HepG2 (cell line): ENCODE data around the gene CASD1. TPM values are rescaled to one million over a fixed set of nuclear protein-coding genes. Genes with fewer than 3 reads are reported as not detected.

Experiments used
- ATAC-seq: fragments of 200-7000 bp; cut with Tn5 transposase; 3 replicates; pipeline ENCODE4 v1.9.1; 2020; ENCODE audit warnings: mild to moderate bottlenecking, moderate library complexity
- BruUV-seq: library from RNA; stranded (reverse); fragments of 400-500 nt; replicated peaks from 2 replicates; lab custom pipeline; 2021; lab: Mats Ljungman, UMichigan
- CTCF ChIA-PET: fragments of 300-600 bp; formaldehyde crosslinking; extraction: SDS; loops from one replicate; lab custom pipeline; 2021; ENCODE audit warnings: low total read pairs, inconsistent platforms, low intra/inter-chr PET ratio; lab: Yijun Ruan, JAX
- POLR2A ChIA-PET: fragments of 350-600 bp; sonication (Branson Sonifier 250); formaldehyde crosslinking; loops from one replicate; lab custom pipeline; 2020; ENCODE audit warnings: antibody characterized with exemption, inconsistent platforms; lab: Yijun Ruan, JAX
- DNase-seq: peaks from one replicate; pipeline ENCODE4 v3.0.0-alpha.2; 2015; ENCODE audit warnings: low spot score
- FAIRE-seq: peaks from 3 replicates; lab custom pipeline; 2011; peaks lifted over from hg19 to GRCh38; lab: Jason Lieb, UNC
- H2AFZ ChIP-seq: one replicate; pipeline ENCODE4 v1.6.1; 2011; ENCODE audit warnings: low read length, inconsistent platforms
- H3K27ac ChIP-seq: fragments of 300-600 bp; 3 replicates; pipeline ENCODE4 v1.8.0; 2011; ENCODE audit warnings: mixed run types, mild to moderate bottlenecking, mixed read lengths, low read length, inconsistent platforms; ENCODE audit not compliant: insufficient read depth; ENCODE audit errors: extremely low read length
- H3K27me3 ChIP-seq, 2 experiments: fragments of 200-600 bp in 1 of 2; 2 replicates in 1 of 2; 3 replicates in 1 of 2; pipeline versions ENCODE4 v1.6.0 to v1.8.0; 2011; ENCODE audit warnings: low read length in 2 of 2, mild to moderate bottlenecking in 2 of 2, moderate library complexity in 2 of 2, inconsistent platforms in 1 of 2; ENCODE audit not compliant: insufficient read depth in 2 of 2, control insufficient read depth in 1 of 2
- H3K36me3 ChIP-seq, 2 experiments: fragments of 200-600 bp in 1 of 2; replicated peaks in 1 of 2; 2 replicates in 1 of 2; 3 replicates in 1 of 2; pipeline versions ENCODE4 v1.5.1 to v1.8.0; 2011; ENCODE audit warnings: low read length in 2 of 2, inconsistent platforms in 1 of 2; ENCODE audit not compliant: insufficient read depth in 2 of 2, control insufficient read depth in 1 of 2
- H3K4me1 ChIP-seq: 2 replicates; pipeline ENCODE4 v1.5.1; 2012; ENCODE audit warnings: low read length, inconsistent platforms; ENCODE audit not compliant: insufficient read depth
- H3K4me2 ChIP-seq: 2 replicates; pipeline ENCODE4 v1.6.0; 2011; ENCODE audit warnings: low read depth, low read length, inconsistent platforms
- H3K4me3 ChIP-seq, 3 experiments: fragments of 200-600 bp in 1 of 3; sonication (generic), shearing (Covaris generic) in 1 of 3; replicated peaks in 1 of 3; 2 replicates each; pipeline ENCODE4 v1.5.1; 2011 to 2016; ENCODE audit warnings: low read length in 3 of 3, inconsistent platforms in 2 of 3, low read depth in 2 of 3, mild to moderate bottlenecking in 2 of 3, control low read depth in 1 of 3, mixed read lengths in 1 of 3; ENCODE audit not compliant: insufficient read depth in 1 of 3
- H3K79me2 ChIP-seq: one replicate; pipeline ENCODE4 v1.6.1; 2011; ENCODE audit warnings: low read length, inconsistent platforms; ENCODE audit not compliant: insufficient read depth
- H3K9ac ChIP-seq: 2 replicates; pipeline ENCODE4 v1.6.0; 2011; ENCODE audit warnings: mild to moderate bottlenecking, low read depth, low read length, inconsistent platforms; ENCODE audit not compliant: insufficient read depth
- H3K9me3 ChIP-seq: 2 replicates; pipeline ENCODE4 v1.5.1; 2012; ENCODE audit warnings: mild to moderate bottlenecking, low read length
- H4K20me1 ChIP-seq: 2 replicates; pipeline ENCODE4 v1.6.0; 2011; ENCODE audit warnings: inconsistent platforms, mild to moderate bottlenecking, low read length, moderate library complexity; ENCODE audit not compliant: insufficient read depth
- AHR ChIP-seq: IDR thresholded peaks from 2 replicates; pipeline ENCODE4 v1.6.1; 2018; ENCODE audit warnings: missing genetic modification reagents, missing compliant biosample characterization
- ETV5 ChIP-seq: IDR thresholded peaks from 2 replicates; pipeline ENCODE4 v1.6.1; 2018; ENCODE audit warnings: missing biosample characterization, missing genetic modification reagents, inconsistent platforms, borderline replicate concordance
- GMEB2 ChIP-seq: IDR thresholded peaks from 2 replicates; pipeline ENCODE4 v1.6.1; 2016; ENCODE audit warnings: missing biosample characterization, missing genetic modification reagents, low read depth
- GPBP1L1 ChIP-seq: sonication (generic); formaldehyde crosslinking; IDR thresholded peaks from 2 replicates; pipeline ENCODE4 v1.5.0; 2020; ENCODE audit warnings: mild to moderate bottlenecking, missing genetic modification reagents
- ZNF512 ChIP-seq: sonication (generic); formaldehyde crosslinking; IDR thresholded peaks from 2 replicates; pipeline ENCODE4 v1.4.0; 2020; ENCODE audit warnings: mild to moderate bottlenecking, missing genetic modification reagents
- ZNF687 ChIP-seq: sonication (generic); formaldehyde crosslinking; IDR thresholded peaks from 2 replicates; pipeline ENCODE4 v1.5.1; 2020; ENCODE audit warnings: mild to moderate bottlenecking, missing genetic modification reagents, moderate library complexity
- ZNF768 ChIP-seq: sonication (generic); formaldehyde crosslinking; IDR thresholded peaks from 2 replicates; pipeline ENCODE4 v1.4.0; 2020; ENCODE audit warnings: missing genetic modification reagents
- WGBS: methylation state at CpG from one replicate; pipeline ENCODE4 v1.1.6; 2017; ENCODE audit warnings: low lambda C conversion rate; 5-methylcytosine and 5-hydroxymethylcytosine counted together
- in situ Hi-C: cut with HindIII; loops from 2 replicates; pipeline ENCODE4 v1.10.0; 2017; ENCODE audit warnings: low pct_unique_long_range_greater_than_20kb; ENCODE audit not compliant: extremely low pct_ligation_motif_present
- intact Hi-C: fragments of 100-400 bp; cut with micrococcal nuclease; formaldehyde crosslinking; loops from one replicate; pipeline ENCODE4 v1.10.0; 2022; ENCODE audit not compliant: unreplicated experiment
- polyA plus RNA-seq, 8 experiments: library from polyadenylated mRNA; depleted of rRNA in 3 of 8; stranded (reverse) in 7 of 8; unstranded in 1 of 8; fragments of >200 nt; fragmentation: Illumina TruSeq in 4 of 8; extraction: Trizol in 4 of 8; gene quantifications; 2 replicates each; pipeline versions ENCODE4 v1.2.1 to v1.2.3, GENCODE V29; 2011 to 2016; ENCODE audit warnings: low read depth in 4 of 8, missing spikeins in 1 of 8, mixed read lengths in 1 of 8; ENCODE audit not compliant: insufficient read depth in 1 of 8
- total RNA-seq, 5 experiments: library from RNA; depleted of rRNA; stranded (reverse); fragments of >200 nt; fragmentation: Illumina TruSeq; extraction: Trizol; gene quantifications; 2 replicates each; pipeline ENCODE4 v1.2.3, GENCODE V29; 2016; ENCODE audit warnings: low read depth in 1 of 5

The CASD1 gene
- total and polyA plus RNA-seq, 2 of the 13 experiments (the other 11 are each of a cell fraction or from before 2014, with no cell fraction given): 22.9 to 32.6 TPM

- Histone ChIP-seq H4K20me1 (no peaks in the 10 kb centered on the region), H2AFZ (no peak overlapping the region), H3K27me3 (no peaks in the 10 kb centered on the region), H3K9me3 (no peaks in the 10 kb centered on the region), H3K9ac (no peak overlapping the region), H3K36me3 (peaks cover 6 to 51% of the 10 kb centered on the region in 2 experiments; a peak in 4 of 5 replicates), H3K4me2 (no peak overlapping the region), H3K27ac (no peak overlapping the region), H3K4me3 (no peak overlapping the region), H3K4me1 (no peaks in the 10 kb centered on the region), H3K79me2 (no peaks in the 10 kb centered on the region)
- BruUV-seq: no TSS peak
- intact Hi-C loops: no loop called here
- no peak for TF ChIP-seq ETV5 (CRISPR knock-in tag)
- no peak for TF ChIP-seq ZNF768 (CRISPR knock-in tag)
- no peak for TF ChIP-seq ZNF512 (CRISPR knock-in tag)
- TF ChIP-seq AHR: no peak
- TF ChIP-seq GPBP1L1 (CRISPR knock-in tag): no peak
- 95% methylated on average over 3 of the region's 3 CpGs for WGBS
- in situ Hi-C loops: no loop called here
- POLR2A ChIA-PET: no interaction called here
- FAIRE-seq (no peak), DNase-seq (no peak), ATAC-seq (no peak)
- CTCF ChIA-PET: no interaction called here
These were observed 16.3 kb downstream of the CASD1 start for GRCh38 chr7:94525923-94526322.

- Histone ChIP-seq H4K20me1 (no peaks in the 10 kb centered on the region), H3K9me3 (no peaks in the 10 kb centered on the region), H3K36me3 (peaks cover 6 to 39% of the 10 kb centered on the region in 2 experiments; a peak in 4 of 5 replicates), H3K79me2 (no peaks in the 10 kb centered on the region), H3K4me2 (no peak overlapping the region), H3K9ac (no peak overlapping the region), H2AFZ (no peak overlapping the region), H3K4me3 (no peak overlapping the region), H3K4me1 (no peaks in the 10 kb centered on the region), H3K27ac (no peak overlapping the region), H3K27me3 (no peaks in the 10 kb centered on the region)
- in situ Hi-C loops (no loop called here), intact Hi-C loops (no loop called here)
- ChIA-PET POLR2A (no interaction called here), CTCF (no interaction called here)
- BruUV-seq: no TSS peak
- no peak for FAIRE-seq
- WGBS: 95% methylated on average over 1 of the region's 1 CpG
- DNase-seq: no peak
- no peak for ATAC-seq
- TF ChIP-seq ZNF687 (CRISPR knock-in tag) (no peak), GMEB2 (CRISPR knock-in tag) (no peak)
These were observed 19.9 kb downstream of the CASD1 start for GRCh38 chr7:94529516-94529915.
